ENCODE measurements around the gene CPED1. TPM values are rescaled to one million over a fixed set of nuclear protein-coding genes. Genes with fewer than 3 reads are reported as not detected.

CPED1 gene
- total RNA-seq, 1 donor from 2014 or later = 0.26 TPM

GRCh38 chr7:121328508-121329190, 340.1 kb downstream of the CPED1 start, which contains the start of gene WNT16:
TSS of gene WNT16 (plus strand) at chr7:121329000. CDS start at chr7:121329293, 293 bp downstream.
- Histone ChIP-seq H3K27me3 (ENCODE audit: control insufficient read depth, insufficient read depth, low read length) (peaks cover 23% of the 10 kb centered on the region), H3K4me3 (ENCODE audit: low read depth, low read length) (peak within 1 kb of the TSS; percentile 21), H3K36me3 (ENCODE audit: control insufficient read depth, insufficient read depth, low read length) (no peaks in the 10 kb centered on the region)
- DNase-seq (ENCODE audit: low read depth) (no peak), FAIRE-seq (no peak)
- TF ChIP-seq CTCF (IDR thresholded peaks at IDR 0.05; ENCODE audit: insufficient read depth, low read length, severe bottlenecking) = no peak

GRCh38 chr7:121329191-121330052, 340.9 kb downstream of the CPED1 start:
- TF ChIP-seq CTCF (IDR thresholded peaks at IDR 0.05; ENCODE audit: insufficient read depth, low read length, severe bottlenecking) = peak; percentile 26
- FAIRE-seq = no peak
- Histone ChIP-seq H3K36me3 (ENCODE audit: control insufficient read depth, insufficient read depth, low read length) (no peaks in the 10 kb centered on the region), H3K27me3 (ENCODE audit: control insufficient read depth, insufficient read depth, low read length) (peaks cover 24% of the 10 kb centered on the region), H3K4me3 (ENCODE audit: low read depth, low read length) (peak overlapping the region; percentile 21)
- DNase-seq (ENCODE audit: low read depth) = peak; percentile 29

- TF ChIP-seq CTCF (IDR thresholded peaks at IDR 0.05; ENCODE audit: insufficient read depth, low read length, severe bottlenecking) = no peak
- DNase-seq (ENCODE audit: low read depth) = no peak
- peaks cover 24% of the 10 kb centered on the region for H3K27me3 ChIP-seq (ENCODE audit: control insufficient read depth, insufficient read depth, low read length)
- FAIRE-seq = no peak
- H3K36me3 ChIP-seq (ENCODE audit: control insufficient read depth, insufficient read depth, low read length) = no peaks in the 10 kb centered on the region
- H3K4me3 ChIP-seq (ENCODE audit: low read depth, low read length) = peak overlapping the region; percentile 21
Measured at GRCh38 chr7:121330053-121330833, 341.7 kb downstream of the CPED1 start.

GRCh38 chr7:121331048-121331447, 342.5 kb downstream of the CPED1 start:
- Histone ChIP-seq H3K36me3 (ENCODE audit: control insufficient read depth, insufficient read depth, low read length) (no peaks in the 10 kb centered on the region), H3K27me3 (ENCODE audit: control insufficient read depth, insufficient read depth, low read length) (peaks cover 24% of the 10 kb centered on the region), H3K4me3 (ENCODE audit: low read depth, low read length) (no peak overlapping the region)
- DNase-seq (ENCODE audit: low read depth) (no peak), FAIRE-seq (no peak)
- no peak for TF ChIP-seq CTCF (IDR thresholded peaks at IDR 0.05; ENCODE audit: insufficient read depth, low read length, severe bottlenecking)

- DNase-seq (ENCODE audit: low read depth) = no peak
- Histone ChIP-seq H3K27me3 (ENCODE audit: control insufficient read depth, insufficient read depth, low read length) (peaks cover 24% of the 10 kb centered on the region), H3K36me3 (ENCODE audit: control insufficient read depth, insufficient read depth, low read length) (no peaks in the 10 kb centered on the region), H3K4me3 (ENCODE audit: low read depth, low read length) (no peak overlapping the region)
- FAIRE-seq = no peak
- TF ChIP-seq CTCF (IDR thresholded peaks at IDR 0.05; ENCODE audit: insufficient read depth, low read length, severe bottlenecking) = no peak
Measured at GRCh38 chr7:121331574-121331973, 343.1 kb downstream of the CPED1 start.
